Sigmoid colon (tissue), 7 donors: ENCODE measurements around the gene GART. TPM values are rescaled to one million over a fixed set of nuclear protein-coding genes. Genes with fewer than 3 reads are reported as not detected.
"Not testable (repeated sequence)": the region's sequence is repeated elsewhere in the genome, so short reads cannot be mapped to it uniquely, and the experiment has no call there.

ENCODE experiments used
- DNase-seq: peaks from one replicate; pipeline ENCODE4 v3.0.0-alpha.2; 2019
- H3K27ac ChIP-seq, 4 donors: fragments of 200-600 bp; sonication (generic); one replicate each; pipeline ENCODE4 v1.5.1; 2016 to 2019; ENCODE audit warnings: mild to moderate bottlenecking in 1 of 4
- H3K27me3 ChIP-seq, 3 donors: fragments of 200-600 bp; sonication (generic); one replicate each; pipeline ENCODE4 v1.5.1; 2019; ENCODE audit warnings: mild to moderate bottlenecking in 1 of 3
- H3K36me3 ChIP-seq, 4 donors: fragments of 200-600 bp; sonication (generic); one replicate each; pipeline ENCODE4 v1.5.1; 2016 to 2019
- H3K4me1 ChIP-seq, 4 donors: fragments of 200-600 bp; sonication (generic); one replicate each; pipeline ENCODE4 v1.5.1; 2017 to 2019
- H3K4me3 ChIP-seq, 4 donors: fragments of 200-600 bp; sonication (generic); one replicate each; pipeline ENCODE4 v1.5.1; 2017 to 2019; ENCODE audit warnings: mild to moderate bottlenecking in 2 of 4, moderate library complexity in 1 of 4
- H3K9me3 ChIP-seq, 4 donors: fragments of 200-600 bp in 3 of 4; sonication (generic) in 3 of 4; one replicate each; pipeline versions ENCODE4 v1.5.1 to v1.6.1; 2013 to 2019
- EP300 ChIP-seq, 4 donors: sonication (generic); formaldehyde crosslinking; IDR thresholded peaks; one replicate each; pipeline ENCODE4 v1.6.1; 2017; ENCODE audit warnings: antibody characterized with exemption in 4 of 4
- POLR2A ChIP-seq, 2 donors: fragments of 450-650 bp; IDR thresholded peaks; one replicate each; pipeline ENCODE4 v1.6.1; 2016; ENCODE audit warnings: antibody characterized with exemption in 2 of 2, mild to moderate bottlenecking in 2 of 2, moderate library complexity in 2 of 2
- POLR2AphosphoS5 ChIP-seq, 4 donors: sonication (generic); formaldehyde crosslinking; IDR thresholded peaks; one replicate each; pipeline ENCODE4 v1.6.1; 2017; ENCODE audit warnings: antibody characterized with exemption in 4 of 4
- WGBS, 2 donors: extraction: QIAGEN DNeasy Blood & Tissue Kit; methylation state at CpG; one replicate each; pipeline ENCODE4 v1.1.7; 2013; 5-methylcytosine and 5-hydroxymethylcytosine counted together
- intact Hi-C: fragments of 100-400 bp; cut with DNase I; formaldehyde crosslinking; loops from one replicate; pipeline ENCODE4 v1.15.1; 2023
- polyA plus RNA-seq, 3 donors: library from polyadenylated mRNA; stranded (reverse); fragments of 200-250 nt; gene quantifications; one replicate each; pipeline ENCODE4 v1.2.3, GENCODE V29; 2013
- total RNA-seq, 4 donors: library from RNA; depleted of rRNA; stranded (reverse); fragments of >200 nt; gene quantifications; one replicate each; pipeline ENCODE4 v1.1.0, GENCODE V29; 2016
- TF ChIP-seq, protein P1 (sequence below), 4 experiments: fragments of 450-650 bp in 3 of 4; fragments of 200-600 bp in 1 of 4; IDR thresholded peaks; one replicate each; pipeline ENCODE4 v1.5.1; 2016 to 2019; ENCODE audit warnings: antibody characterized with exemption in 4 of 4, mild to moderate bottlenecking in 3 of 4, moderate library complexity in 2 of 4
- donor health status: healthy with polysubstance abuse.
- donor health status: Bipolar disorder and iron deficiency.
- donor health status: healthy.

The GART gene
- total and polyA plus RNA-seq, 7 donors, result 10.8 to 78.5 (median 53.2) TPM

DNA sequence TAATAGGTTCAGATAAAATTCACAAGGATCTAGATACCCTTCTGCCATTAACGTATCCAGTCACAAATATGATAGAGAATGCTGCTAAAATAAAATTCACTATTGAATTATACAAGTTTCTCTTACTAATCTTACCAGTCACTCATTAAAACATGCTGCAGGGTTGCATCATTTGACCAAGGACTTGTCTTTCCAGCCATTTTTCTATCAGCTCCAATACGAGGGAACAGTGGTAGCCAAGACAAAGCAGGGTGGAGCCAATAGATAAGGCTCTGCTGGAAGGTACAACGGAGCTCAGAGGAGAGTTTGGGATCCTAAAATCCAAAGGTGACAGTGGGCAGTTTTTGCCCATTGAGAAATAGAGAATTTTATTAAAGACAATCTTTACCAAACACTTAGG is 42.5 kb upstream of the GART start:
- Histone ChIP-seq H3K36me3 (no peaks in the 10 kb centered on the region), H3K4me3 (no peak overlapping the region), H3K9me3 (no peaks in the 10 kb centered on the region), H3K27ac (no peak overlapping the region), H3K27me3 (no peaks in the 10 kb centered on the region), H3K4me1 (peaks cover 0 to 21% (median 13%) of the 10 kb centered on the region in 4 donors)
- intact Hi-C loops, result no loop called here
- TF ChIP-seq POLR2A (IDR thresholded peaks at IDR 0.05) (no peak), EP300 (IDR thresholded peaks at IDR 0.05) (no peak), POLR2AphosphoS5 (IDR thresholded peaks at IDR 0.05) (no peak)
- TF ChIP-seq, protein P1, sequence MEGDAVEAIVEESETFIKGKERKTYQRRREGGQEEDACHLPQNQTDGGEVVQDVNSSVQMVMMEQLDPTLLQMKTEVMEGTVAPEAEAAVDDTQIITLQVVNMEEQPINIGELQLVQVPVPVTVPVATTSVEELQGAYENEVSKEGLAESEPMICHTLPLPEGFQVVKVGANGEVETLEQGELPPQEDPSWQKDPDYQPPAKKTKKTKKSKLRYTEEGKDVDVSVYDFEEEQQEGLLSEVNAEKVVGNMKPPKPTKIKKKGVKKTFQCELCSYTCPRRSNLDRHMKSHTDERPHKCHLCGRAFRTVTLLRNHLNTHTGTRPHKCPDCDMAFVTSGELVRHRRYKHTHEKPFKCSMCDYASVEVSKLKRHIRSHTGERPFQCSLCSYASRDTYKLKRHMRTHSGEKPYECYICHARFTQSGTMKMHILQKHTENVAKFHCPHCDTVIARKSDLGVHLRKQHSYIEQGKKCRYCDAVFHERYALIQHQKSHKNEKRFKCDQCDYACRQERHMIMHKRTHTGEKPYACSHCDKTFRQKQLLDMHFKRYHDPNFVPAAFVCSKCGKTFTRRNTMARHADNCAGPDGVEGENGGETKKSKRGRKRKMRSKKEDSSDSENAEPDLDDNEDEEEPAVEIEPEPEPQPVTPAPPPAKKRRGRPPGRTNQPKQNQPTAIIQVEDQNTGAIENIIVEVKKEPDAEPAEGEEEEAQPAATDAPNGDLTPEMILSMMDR (IDR thresholded peaks at IDR 0.05), result no peak
- DNase-seq, result no peak
- WGBS, 2 donors, result 74 to 86% methylated on average over 3 of the region's 3 CpGs

DNA sequence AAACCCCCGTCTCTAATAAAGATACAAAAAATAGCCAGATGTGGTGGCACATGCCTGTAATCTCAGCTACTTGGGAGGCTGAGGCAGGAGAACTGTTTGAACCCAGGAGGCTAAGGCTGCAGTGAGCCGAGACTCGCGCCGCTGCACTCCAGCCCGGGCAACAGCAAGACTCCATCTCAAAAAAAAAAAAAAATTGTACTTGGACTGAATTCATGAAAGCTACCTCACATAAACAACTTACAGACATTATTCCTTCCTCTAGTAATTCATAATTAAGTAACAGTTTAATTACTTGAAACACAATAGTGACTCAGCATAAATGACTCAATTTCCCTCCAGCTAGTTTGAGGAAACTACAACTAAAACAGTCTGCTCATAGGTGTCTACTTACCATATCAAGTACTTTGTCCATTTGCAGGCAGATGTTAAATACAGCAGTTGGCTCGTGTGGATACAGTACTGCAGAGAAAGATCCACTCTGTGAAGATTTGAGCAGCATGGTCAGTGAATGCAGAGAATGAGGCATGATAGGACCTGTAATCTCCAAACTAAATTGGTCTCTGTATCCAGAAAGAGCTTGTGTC is 37.1 kb upstream of the GART start:
- TF ChIP-seq POLR2A (IDR thresholded peaks at IDR 0.05) (no peak), POLR2AphosphoS5 (IDR thresholded peaks at IDR 0.05) (peak in 1 of 4 donors; percentile 29)
- DNase-seq, result no peak
- intact Hi-C loops, result no loop called here
- peaks cover 6 to 44% (median 18%) of the 10 kb centered on the region in 4 donors for H3K36me3 ChIP-seq
- peaks cover 0 to 4% (median 0%) of the 10 kb centered on the region in 4 donors for H3K4me1 ChIP-seq
- H3K27me3 ChIP-seq, result no peaks in the 10 kb centered on the region
- WGBS, 2 donors, result 90 to 92% methylated on average over 7 of the region's 7 CpGs
- H3K4me3 ChIP-seq, result no peak overlapping the region
- peak overlapping the region in 1 of 4 donors; percentile 20 for H3K27ac ChIP-seq
- no peaks in the 10 kb centered on the region for H3K9me3 ChIP-seq

GRCh38 chr21:33578214-33578613 is 36.3 kb upstream of the GART start:
- WGBS, 2 donors, result 90 to 93% methylated on average over 2 of the region's 2 CpGs
- Histone ChIP-seq H3K27ac (no peak overlapping the region), H3K9me3 (no peaks in the 10 kb centered on the region), H3K4me1 (peaks cover 0 to 4% (median 2%) of the 10 kb centered on the region in 4 donors), H3K36me3 (peaks cover 6 to 52% (median 23%) of the 10 kb centered on the region in 4 donors), H3K4me3 (no peak overlapping the region), H3K27me3 (no peaks in the 10 kb centered on the region)
- DNase-seq, result no peak
- TF ChIP-seq POLR2A (IDR thresholded peaks at IDR 0.05) (no peak), POLR2AphosphoS5 (IDR thresholded peaks at IDR 0.05) (no peak), EP300 (IDR thresholded peaks at IDR 0.05) (no peak)
- TF ChIP-seq, protein P1 (IDR thresholded peaks at IDR 0.05), result no peak
- intact Hi-C loops, result no loop called here

DNA sequence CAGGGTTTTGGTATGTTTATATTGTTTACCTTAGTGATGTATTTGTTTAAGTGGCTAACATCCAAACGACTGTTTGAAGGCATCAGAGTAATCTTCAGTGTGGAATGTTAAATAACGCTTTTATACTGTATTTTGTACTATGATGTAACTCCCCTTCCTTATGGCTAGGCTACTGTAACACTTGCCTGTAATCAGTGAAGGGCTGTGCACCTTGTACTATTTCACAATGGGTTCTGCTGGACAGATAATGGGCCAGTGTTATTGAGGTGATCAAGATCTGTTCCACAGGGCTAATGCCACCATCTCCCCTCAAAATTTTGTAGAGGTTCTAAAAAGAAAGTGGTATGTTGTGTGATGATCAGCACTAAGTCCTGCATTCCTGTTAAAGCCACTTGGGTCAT is 34.8 kb upstream of the GART start:
- intact Hi-C loops, DNase-seq, H3K27me3 ChIP-seq, H3K27ac ChIP-seq, H3K4me3 ChIP-seq, H3K9me3 ChIP-seq: not testable (repeated sequence)
- Histone ChIP-seq H3K4me1 (peaks cover 0 to 16% (median 13%) of the 10 kb centered on the region in 4 donors), H3K36me3 (peaks cover 6 to 65% (median 23%) of the 10 kb centered on the region in 4 donors)
- WGBS, 2 donors, result 4 to 43% methylated on average over 2 of the region's 2 CpGs

GRCh38 chr21:33572350-33572749 is 30.4 kb upstream of the GART start:
- DNase-seq, result no peak
- Histone ChIP-seq H3K36me3 (peaks cover 24 to 96% (median 36%) of the 10 kb centered on the region in 4 donors), H3K4me3 (no peak overlapping the region), H3K4me1 (peaks cover 0 to 16% (median 12%) of the 10 kb centered on the region in 4 donors), H3K27ac (peak overlapping the region in 3 of 4 donors; percentile 2 to 54 (median 45)), H3K27me3 (no peaks in the 10 kb centered on the region), H3K9me3 (no peaks in the 10 kb centered on the region)
- intact Hi-C loops, result no loop called here
- TF ChIP-seq POLR2AphosphoS5 (IDR thresholded peaks at IDR 0.05) (peak in 1 of 4 donors; percentile 15), EP300 (IDR thresholded peaks at IDR 0.05) (no peak)
- WGBS, 2 donors, result 42 to 62% methylated on average over 3 of the region's 3 CpGs

DNA sequence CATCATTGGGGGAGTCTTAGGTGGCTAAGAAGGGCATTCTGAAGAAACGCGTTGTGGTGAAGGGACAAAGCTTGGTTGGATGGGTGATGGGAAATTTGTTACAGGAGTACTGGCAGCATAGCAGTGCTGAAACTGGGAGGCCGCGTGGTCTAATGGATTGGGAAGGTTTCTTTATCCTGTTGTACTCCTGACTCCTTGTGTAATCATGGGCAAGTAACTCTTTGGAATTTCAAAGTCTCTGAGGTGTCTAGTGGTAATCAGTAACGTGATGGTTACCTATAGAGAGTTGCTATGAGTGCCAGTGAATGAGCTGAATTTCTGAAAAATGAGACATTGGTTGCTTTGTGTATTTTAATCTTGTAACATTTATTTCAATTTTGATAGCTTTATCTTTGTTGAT is 28.1 kb upstream of the GART start:
- H3K9me3 ChIP-seq, result no peaks in the 10 kb centered on the region
- H3K4me1 ChIP-seq, result peaks cover 0 to 16% (median 12%) of the 10 kb centered on the region in 4 donors
- intact Hi-C loops, result no loop called here
- TF ChIP-seq POLR2A (IDR thresholded peaks at IDR 0.05) (no peak), POLR2AphosphoS5 (IDR thresholded peaks at IDR 0.05) (no peak), EP300 (IDR thresholded peaks at IDR 0.05) (no peak)
- TF ChIP-seq, protein P1 (IDR thresholded peaks at IDR 0.05), result no peak
- no peak overlapping the region for H3K4me3 ChIP-seq
- H3K27me3 ChIP-seq, result no peaks in the 10 kb centered on the region
- DNase-seq, result no peak
- H3K36me3 ChIP-seq, result peaks cover 23 to 78% (median 30%) of the 10 kb centered on the region in 4 donors
- no peak overlapping the region for H3K27ac ChIP-seq
- 95% methylated on average over 5 of the region's 5 CpGs for WGBS, 2 donors
